ENCODE data around the gene MAP3K14. TPM values are rescaled to one million over a fixed set of nuclear protein-coding genes. Genes with fewer than 3 reads are reported as not detected.
A peak's percentile ranks its signal among the peaks of the same experiment; 100 is the strongest.

Gene MAP3K14
- total RNA-seq = 10 to 100 TPM; 25.9 to 33.7 TPM

DNA sequence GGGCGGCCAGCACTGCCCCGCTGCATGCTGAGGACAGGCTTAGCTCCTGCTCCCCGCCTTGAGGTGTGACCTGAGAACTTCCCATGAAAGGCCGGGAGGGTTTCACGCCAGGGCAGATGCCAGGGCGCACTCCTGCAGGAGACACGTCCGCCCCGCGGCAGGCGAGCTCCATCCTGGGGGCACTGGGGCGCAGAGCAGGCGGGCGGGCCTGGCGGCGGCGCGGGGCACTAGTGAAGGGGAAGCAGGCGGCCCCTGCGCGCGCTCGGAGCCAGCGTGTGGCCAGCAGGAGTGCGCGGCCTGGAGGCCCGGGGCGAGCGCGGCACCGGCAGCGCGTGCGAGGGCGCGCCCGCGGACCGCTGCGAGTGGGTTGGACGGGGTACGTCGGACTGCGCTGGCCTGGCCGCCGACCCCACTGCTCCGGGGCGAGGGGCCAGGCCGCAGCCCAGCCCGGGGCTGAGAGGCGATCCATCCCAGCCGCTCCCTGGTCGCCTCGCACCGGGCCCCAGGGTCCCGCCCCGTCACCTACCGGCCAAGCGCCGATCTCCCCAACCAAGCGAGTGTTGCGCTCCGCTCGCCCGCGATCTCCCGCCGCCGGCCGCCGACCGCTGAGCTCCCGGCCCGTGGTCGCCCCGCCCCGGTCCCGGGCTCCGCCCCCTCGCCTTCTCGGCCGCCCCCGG lies at the start of gene MAP3K14:
MAP3K14 (minus strand) TSS at position 587 of the 677 bp plus-strand sequence. CDS start 26,275 bp downstream, outside the sequence.
- DNase-seq (peak; percentile 83), ATAC-seq (ENCODE audit: low read depth) (peak; percentile 29)
- H3K36me3 Mint-ChIP-seq = peaks cover 11% of the 10 kb centered on the region
- peaks cover 63% of the 10 kb centered on the region for H3K4me1 Mint-ChIP-seq
- H3K9me3 Mint-ChIP-seq = no peaks in the 10 kb centered on the region
- no peaks in the 10 kb centered on the region for H3K27me3 Mint-ChIP-seq
- peak within 1 kb of the TSS; percentile 96 for H3K4me3 Mint-ChIP-seq
- peak within 1 kb of the TSS; percentile 94 for H3K27ac Mint-ChIP-seq
- POLR2A ChIA-PET = interaction anchor here (0.6 to 8.3 kb wide), 29 partner anchors 9 to 255 kb away, joined by 3 to 146 read pairs (median 5); partner anchors contain the start of genes FMNL1, HEXIM1, HEXIM2 and NMT1

DNA sequence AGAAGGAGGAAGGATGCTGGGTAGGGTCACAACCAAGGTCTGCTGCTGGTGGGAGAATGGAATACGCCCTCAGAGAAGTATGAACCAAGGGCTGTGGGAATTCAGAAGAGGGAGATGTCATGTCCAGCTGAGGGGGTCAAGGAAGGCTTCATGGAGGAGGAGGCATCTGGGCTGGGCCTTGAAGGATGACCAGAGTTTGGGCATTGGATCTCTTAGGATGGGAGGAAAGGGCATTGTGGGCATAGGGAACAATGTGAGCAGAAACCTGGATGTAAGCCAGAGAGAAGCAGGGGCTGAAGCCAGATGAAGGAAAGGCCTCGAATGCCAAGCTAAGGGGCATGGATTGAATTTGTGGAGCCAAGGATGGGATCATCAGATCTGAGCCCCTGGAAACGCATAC lies 49.2 kb upstream of the MAP3K14 start:
- Mint-ChIP-seq H3K27me3 (peaks cover 43% of the 10 kb centered on the region), H3K4me1 (peaks cover 5% of the 10 kb centered on the region), H3K36me3 (no peaks in the 10 kb centered on the region), H3K9me3 (no peaks in the 10 kb centered on the region), H3K4me3 (no peak overlapping the region), H3K27ac (no peak overlapping the region)
- no peak for ATAC-seq (ENCODE audit: low read depth)
- POLR2A ChIA-PET = no interaction called here
- no peak for DNase-seq

DNA sequence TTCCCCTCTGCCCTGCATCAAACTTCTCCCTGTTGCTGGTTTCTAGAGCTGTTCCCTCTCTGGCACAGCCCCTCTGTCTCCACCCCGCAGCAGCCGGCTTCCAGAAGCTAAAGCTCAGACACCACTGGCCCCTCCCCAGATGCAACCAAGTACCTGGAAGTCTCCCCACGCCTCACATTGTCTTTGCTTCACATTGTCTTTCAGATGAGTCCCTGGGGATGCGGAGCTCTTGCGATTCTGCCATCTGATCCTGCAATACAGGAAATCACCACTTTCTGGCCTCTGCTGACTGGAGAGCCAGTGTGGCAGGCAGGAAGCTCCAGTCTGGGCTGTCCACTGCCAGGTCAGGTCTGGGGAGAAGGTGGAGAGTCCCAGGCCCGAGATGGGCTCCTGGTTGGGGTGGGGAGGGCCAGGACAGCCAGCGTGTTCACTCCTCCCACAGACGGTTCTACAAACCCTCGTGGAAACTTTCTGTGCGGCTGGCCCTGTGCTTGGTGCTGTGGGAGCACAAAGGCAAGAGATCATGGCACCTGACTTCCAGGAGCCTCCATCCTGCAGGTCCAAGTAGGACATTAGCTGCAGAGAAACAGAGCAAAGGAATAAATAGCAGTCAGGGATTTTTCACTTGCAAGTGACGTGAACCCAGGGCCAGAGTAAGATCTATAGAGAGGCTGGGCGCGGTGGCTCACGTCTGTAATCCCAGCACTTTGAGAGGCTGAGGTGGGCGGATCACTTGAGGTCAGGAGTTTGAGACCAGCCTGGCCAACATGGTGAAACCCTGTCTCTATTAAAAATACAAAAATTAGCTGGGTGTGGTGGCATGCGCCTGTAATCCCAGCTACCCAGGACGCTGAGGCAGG lies 47.9 kb upstream of the MAP3K14 start:
- no peak for DNase-seq
- Mint-ChIP-seq H3K4me1 (no peaks in the 10 kb centered on the region), H3K4me3 (no peak overlapping the region), H3K27me3 (peaks cover 41% of the 10 kb centered on the region), H3K36me3 (no peaks in the 10 kb centered on the region), H3K9me3 (no peaks in the 10 kb centered on the region), H3K27ac (no peak overlapping the region)
- no peak for ATAC-seq (ENCODE audit: low read depth)
- POLR2A ChIA-PET = no interaction called here

DNA sequence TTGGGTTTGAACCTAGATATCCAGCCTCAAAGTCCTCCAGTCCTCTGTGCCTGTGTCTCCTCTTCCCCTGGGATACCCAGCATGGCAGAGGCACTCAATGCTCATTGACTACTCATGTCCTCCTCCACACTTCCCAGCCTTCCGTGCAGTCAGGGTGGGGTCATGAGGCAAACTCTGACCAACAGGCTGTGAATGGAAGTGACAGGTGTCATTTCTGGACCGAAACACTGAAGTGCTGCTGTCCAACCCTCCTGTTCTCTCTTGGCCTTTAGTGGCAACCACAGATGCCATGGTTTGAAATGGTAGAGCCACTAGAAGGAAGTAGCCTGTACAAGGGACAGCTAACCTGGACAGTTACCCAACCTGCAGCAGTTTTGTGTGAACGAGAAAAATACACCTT lies 46.7 kb upstream of the MAP3K14 start:
- ATAC-seq (ENCODE audit: low read depth) = no peak
- no peak overlapping the region for H3K27ac Mint-ChIP-seq
- DNase-seq = no peak
- no peaks in the 10 kb centered on the region for H3K9me3 Mint-ChIP-seq
- peaks cover 31% of the 10 kb centered on the region for H3K27me3 Mint-ChIP-seq
- no peaks in the 10 kb centered on the region for H3K4me1 Mint-ChIP-seq
- H3K4me3 Mint-ChIP-seq = no peak overlapping the region
- no peaks in the 10 kb centered on the region for H3K36me3 Mint-ChIP-seq
- POLR2A ChIA-PET = no interaction called here

DNA sequence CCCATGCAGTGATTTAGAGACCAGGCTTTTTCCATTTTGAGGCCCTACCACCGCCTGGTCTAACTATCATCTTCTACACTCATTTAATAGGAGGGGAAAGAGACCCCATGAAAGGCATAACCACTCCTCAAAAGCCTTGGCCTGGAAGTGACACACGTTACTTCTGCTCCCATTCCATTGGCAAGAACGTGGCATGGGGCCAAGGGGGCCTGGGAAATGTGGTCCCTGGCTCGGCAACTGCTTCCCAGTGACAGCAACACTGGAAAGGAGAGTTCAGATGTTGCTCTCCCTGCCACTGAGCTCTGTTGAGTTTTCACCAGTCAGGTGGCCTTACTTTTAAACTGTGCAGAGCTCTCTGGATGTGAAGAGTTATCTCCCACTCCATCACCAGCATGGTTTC lies 45.2 kb upstream of the MAP3K14 start:
- H3K36me3 Mint-ChIP-seq = no peaks in the 10 kb centered on the region

DNA sequence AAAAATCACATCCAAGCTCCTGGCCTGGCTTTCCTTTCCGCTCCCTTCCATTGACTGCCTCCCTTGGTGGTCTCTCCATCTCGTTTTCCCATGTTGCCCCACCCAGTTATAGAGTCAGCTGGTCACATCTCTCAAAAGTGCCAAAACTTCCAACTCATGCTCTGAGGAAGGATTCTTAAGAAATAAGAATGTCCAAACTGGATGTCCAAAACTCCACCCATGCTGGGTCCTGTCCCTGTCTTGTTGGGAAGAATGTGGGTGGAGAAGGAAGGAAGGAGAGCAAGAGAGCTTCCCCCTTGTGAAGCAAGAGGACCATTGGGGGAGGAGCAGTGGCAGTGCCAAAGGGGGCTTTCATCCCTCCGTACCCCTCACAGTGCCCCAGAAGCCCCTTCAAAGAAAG lies 44.6 kb upstream of the MAP3K14 start:
- no peak for DNase-seq
- Mint-ChIP-seq H3K4me1 (no peaks in the 10 kb centered on the region), H3K9me3 (no peaks in the 10 kb centered on the region), H3K36me3 (no peaks in the 10 kb centered on the region), H3K4me3 (no peak overlapping the region), H3K27ac (no peak overlapping the region), H3K27me3 (peaks cover 26% of the 10 kb centered on the region)
- POLR2A ChIA-PET = no interaction called here
- no peak for ATAC-seq (ENCODE audit: low read depth)

More for the DNA sequence above, 45.2 kb upstream of the MAP3K14 start:
- no peak for DNase-seq
- Mint-ChIP-seq H3K9me3 (no peaks in the 10 kb centered on the region), H3K4me1 (no peaks in the 10 kb centered on the region), H3K27ac (no peak overlapping the region), H3K27me3 (peaks cover 26% of the 10 kb centered on the region), H3K4me3 (no peak overlapping the region)
- ATAC-seq (ENCODE audit: low read depth) = no peak
- POLR2A ChIA-PET = no interaction called here

DNA sequence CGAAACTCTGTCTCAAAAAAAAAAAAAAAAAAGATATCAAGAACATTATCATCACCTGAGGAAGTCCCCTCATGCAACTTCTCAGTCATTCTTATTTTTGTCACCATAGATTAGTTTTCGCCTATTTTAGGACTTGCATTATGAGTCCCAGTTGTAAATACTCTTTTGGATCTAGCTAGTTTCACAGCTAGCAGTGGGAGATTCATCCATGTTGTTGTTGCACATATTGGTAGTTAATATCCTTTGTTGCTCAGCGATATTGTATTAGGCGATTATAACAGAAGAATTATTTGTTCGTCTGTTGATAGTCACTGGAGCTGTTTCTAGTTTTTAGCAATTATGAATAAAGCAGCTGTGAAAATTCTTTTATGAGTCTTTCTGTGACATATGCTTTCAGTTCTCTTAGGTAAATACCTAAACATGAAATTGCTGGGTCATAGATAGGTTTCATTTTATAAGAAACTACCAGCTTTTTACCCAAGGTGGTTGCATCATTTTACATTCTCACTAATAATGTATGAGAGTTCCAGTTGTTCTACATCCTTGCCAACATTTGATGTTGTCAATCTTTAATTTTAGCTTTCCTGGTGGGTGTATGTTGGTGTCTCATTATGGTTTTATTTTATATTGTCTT lies 40.7 kb upstream of the MAP3K14 start:
- H3K27me3 Mint-ChIP-seq = peaks cover 22% of the 10 kb centered on the region
- no peak for DNase-seq
- POLR2A ChIA-PET = interaction anchor here (0.7 kb wide), 1 partner anchor 13 kb away, joined by 6 read pairs; no protein-coding TSS in a partner anchor
- peaks cover 5% of the 10 kb centered on the region for H3K4me1 Mint-ChIP-seq
- H3K9me3 Mint-ChIP-seq = peaks cover 5% of the 10 kb centered on the region
- no peak for ATAC-seq (ENCODE audit: low read depth)
- H3K4me3 Mint-ChIP-seq = no peak overlapping the region
- H3K27ac Mint-ChIP-seq = no peak overlapping the region
- peaks cover 4% of the 10 kb centered on the region for H3K36me3 Mint-ChIP-seq

DNA sequence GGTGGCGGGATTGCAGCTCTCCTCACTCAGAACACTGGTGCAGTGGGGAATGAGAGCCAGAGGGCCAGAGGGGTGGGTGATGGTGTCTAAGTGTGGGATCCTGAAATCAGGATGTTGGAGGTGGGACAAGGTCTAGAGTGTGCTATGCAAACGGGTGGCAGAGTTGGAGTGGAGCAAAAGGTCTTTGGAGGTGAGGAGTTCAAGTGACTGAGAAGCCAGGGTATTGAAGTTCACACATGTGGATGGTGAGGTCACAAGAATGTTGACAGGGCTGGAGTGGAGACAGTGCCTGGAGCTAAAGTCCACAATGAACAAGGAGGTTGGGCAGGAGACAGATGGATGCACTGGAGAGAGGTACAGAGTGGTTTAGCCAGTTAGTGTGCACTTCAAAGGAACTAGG lies 38.3 kb upstream of the MAP3K14 start:
- no peak overlapping the region for H3K4me3 Mint-ChIP-seq
- POLR2A ChIA-PET = no interaction called here
- H3K36me3 Mint-ChIP-seq = peaks cover 6% of the 10 kb centered on the region
- no peak for DNase-seq
- no peak overlapping the region for H3K27ac Mint-ChIP-seq
- H3K9me3 Mint-ChIP-seq = peaks cover 10% of the 10 kb centered on the region
- peaks cover 26% of the 10 kb centered on the region for H3K27me3 Mint-ChIP-seq
- no peak for ATAC-seq (ENCODE audit: low read depth)
- H3K4me1 Mint-ChIP-seq = peaks cover 7% of the 10 kb centered on the region

DNA sequence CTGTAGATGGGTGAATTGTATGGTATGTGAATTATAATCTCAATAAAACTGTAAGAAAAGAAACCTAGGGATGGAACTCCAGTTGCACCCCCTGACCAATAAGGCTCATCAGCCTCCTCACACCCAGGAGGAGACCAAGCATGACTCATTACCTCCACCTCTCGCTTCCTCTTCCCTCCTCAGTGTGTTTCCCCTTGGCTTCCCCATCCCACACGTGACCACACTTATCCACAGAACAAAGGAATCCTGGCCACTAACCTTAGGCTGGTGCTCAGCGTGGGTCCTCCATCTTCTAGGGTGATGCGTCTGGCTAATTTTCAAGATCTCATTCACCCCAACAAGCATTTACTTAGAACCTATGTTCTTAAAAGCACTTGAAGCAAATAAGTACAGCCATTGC lies 36.2 kb upstream of the MAP3K14 start:
- ATAC-seq (ENCODE audit: low read depth) (no peak), DNase-seq (no peak)
- Mint-ChIP-seq H3K36me3 (peaks cover 6% of the 10 kb centered on the region), H3K27me3 (peaks cover 25% of the 10 kb centered on the region), H3K9me3 (peaks cover 10% of the 10 kb centered on the region), H3K4me3 (peak overlapping the region; percentile 50), H3K27ac (no peak overlapping the region), H3K4me1 (peaks cover 7% of the 10 kb centered on the region)
- POLR2A ChIA-PET = no interaction called here

DNA sequence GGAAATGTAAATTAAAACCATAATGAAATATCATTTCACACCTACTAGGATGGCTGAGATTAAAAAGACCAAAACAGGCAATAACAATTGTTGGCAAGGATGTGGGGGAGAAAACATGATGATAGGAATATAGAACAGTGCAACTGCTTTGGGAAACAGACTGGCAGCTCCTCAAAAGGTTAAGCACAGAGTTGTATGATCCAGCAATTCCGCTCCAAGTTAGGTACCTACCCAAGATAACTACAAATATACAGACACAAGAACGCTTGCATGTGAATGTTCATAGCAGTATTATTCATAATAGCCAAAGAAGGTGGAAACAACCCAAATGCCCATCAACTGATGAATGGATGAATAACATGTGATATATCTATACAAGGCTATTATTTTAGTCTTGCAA lies 35.0 kb upstream of the MAP3K14 start:
- Mint-ChIP-seq H3K36me3 (peaks cover 6% of the 10 kb centered on the region), H3K27ac (no peak overlapping the region), H3K9me3 (peaks cover 10% of the 10 kb centered on the region), H3K4me1 (peaks cover 7% of the 10 kb centered on the region), H3K4me3 (no peak overlapping the region), H3K27me3 (peaks cover 26% of the 10 kb centered on the region)
- DNase-seq (no peak), ATAC-seq (ENCODE audit: low read depth) (no peak)
- POLR2A ChIA-PET = interaction anchor here (0.6 kb wide), 1 partner anchor 1141 kb away, joined by 4 read pairs; no protein-coding TSS in a partner anchor

DNA sequence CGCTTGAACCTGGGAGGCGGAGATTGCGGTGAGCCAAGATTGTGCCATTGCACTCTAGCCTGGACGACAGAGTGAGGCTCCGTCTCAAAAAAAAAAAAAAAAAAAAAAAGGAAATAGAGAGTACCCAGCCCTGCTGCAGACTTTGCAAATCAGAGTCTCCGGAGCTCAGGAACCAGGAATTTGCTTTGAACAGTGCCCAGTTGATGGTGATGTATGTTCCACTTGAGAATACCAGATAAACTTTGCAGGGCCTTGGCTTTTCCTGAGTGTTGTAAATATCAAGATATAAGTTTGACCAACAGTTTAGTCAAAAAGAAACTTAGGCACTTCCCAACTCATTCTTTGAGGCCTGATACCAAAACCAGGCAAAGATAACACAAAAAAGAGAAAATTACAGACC lies 30.6 kb upstream of the MAP3K14 start:
- peaks cover 5% of the 10 kb centered on the region for H3K9me3 Mint-ChIP-seq
- DNase-seq = no peak

DNA sequence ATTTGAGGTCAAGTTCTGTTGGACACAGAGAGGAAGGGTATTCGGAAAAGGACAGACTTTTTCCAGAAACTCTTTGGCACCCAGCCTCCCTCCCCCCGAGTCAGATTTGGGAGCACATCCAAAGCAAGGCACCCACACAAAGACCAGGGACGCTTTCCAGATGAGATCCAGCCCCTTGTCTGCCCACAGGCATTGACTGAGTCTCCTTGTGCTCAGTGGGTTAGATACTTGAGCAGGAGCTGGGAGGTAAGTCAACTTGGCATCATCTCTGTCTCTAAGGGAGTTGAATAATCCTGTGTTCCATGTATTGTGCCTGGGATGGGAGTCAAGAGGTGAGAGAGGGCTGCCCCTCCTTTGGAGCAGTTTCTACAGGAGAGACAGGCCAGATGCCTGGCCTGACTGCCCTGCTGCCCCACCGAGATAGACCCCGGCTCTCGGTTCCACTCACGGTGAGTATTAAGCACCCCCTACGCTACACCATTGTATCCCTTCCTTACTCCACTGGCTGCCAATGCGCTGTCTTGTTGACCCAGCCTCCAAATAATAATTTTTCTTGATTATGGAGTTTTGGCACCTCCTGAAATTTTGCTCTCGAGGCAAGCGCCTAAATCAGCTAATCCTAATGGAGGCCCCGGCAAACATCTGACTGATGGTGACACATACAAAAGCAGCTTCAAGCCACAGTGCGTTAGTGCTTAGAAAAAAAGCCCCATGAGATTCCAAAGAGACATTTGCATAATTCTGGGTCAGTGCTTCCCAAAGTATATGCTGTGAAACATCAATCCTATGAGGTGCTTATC lies 29.6 kb upstream of the MAP3K14 start:
- POLR2A ChIA-PET = no interaction called here
- no peak overlapping the region for H3K27ac Mint-ChIP-seq
- peaks cover 3% of the 10 kb centered on the region for H3K4me1 Mint-ChIP-seq
- H3K4me3 Mint-ChIP-seq = no peak overlapping the region
- ATAC-seq (ENCODE audit: low read depth) = no peak
- peaks cover 5% of the 10 kb centered on the region for H3K9me3 Mint-ChIP-seq
- H3K36me3 Mint-ChIP-seq = no peaks in the 10 kb centered on the region
- DNase-seq = no peak
- H3K27me3 Mint-ChIP-seq = peaks cover 14% of the 10 kb centered on the region

More for the DNA sequence above, 30.6 kb upstream of the MAP3K14 start:
- POLR2A ChIA-PET = interaction anchor here (0.6 to 0.7 kb wide), 2 partner anchors 43 to 78 kb away, joined by 4 to 6 read pairs; no protein-coding TSS in a partner anchor
- Mint-ChIP-seq H3K4me1 (peaks cover 5% of the 10 kb centered on the region), H3K27ac (no peak overlapping the region), H3K27me3 (peaks cover 15% of the 10 kb centered on the region), H3K36me3 (peaks cover 2% of the 10 kb centered on the region), H3K4me3 (no peak overlapping the region)
- no peak for ATAC-seq (ENCODE audit: low read depth)
